Activated CD8-positive, alpha-beta memory T cell treated with anti-CD3 and anti-CD28 coated beads, Interleukin-2, amount 10 ng/mL, durations not matched to agents 7 days and 5 days (primary cell): ENCODE measurements around the gene MYH10. TPM values are rescaled to one million over a fixed set of nuclear protein-coding genes. Genes with fewer than 3 reads are reported as not detected.

Experiments used
- ATAC-seq: fragments of 150-1000 bp; cut with Tn5 transposase; one replicate; pipeline ENCODE4 v1.10.0; 2021; ENCODE audit warnings: moderate library complexity
- CTCF ChIA-PET: fragments of 350-600 bp; sonication (Branson Sonifier 250); formaldehyde crosslinking; loops from one replicate; lab custom pipeline; 2021; ENCODE audit warnings: antibody characterized with exemption; lab: Charles Lee
- DNase-seq: peaks from one replicate; pipeline ENCODE4 v3.0.0-alpha.2; 2020
- H3K27ac Mint-ChIP-seq: one replicate; pipeline ENCODE4 v1.8.0; 2021; ENCODE audit warnings: mild to moderate bottlenecking, mixed read lengths
- H3K27me3 Mint-ChIP-seq: one replicate; pipeline ENCODE4 v1.8.0; 2021; ENCODE audit warnings: mixed read lengths
- H3K36me3 Mint-ChIP-seq: one replicate; pipeline ENCODE4 v1.8.0; 2021; ENCODE audit warnings: mild to moderate bottlenecking, mixed read lengths
- H3K4me1 Mint-ChIP-seq: one replicate; pipeline ENCODE4 v1.8.0; 2021; ENCODE audit warnings: mixed read lengths
- H3K4me3 Mint-ChIP-seq: one replicate; pipeline ENCODE4 v1.8.0; 2021; ENCODE audit warnings: mild to moderate bottlenecking, moderate library complexity, mixed read lengths
- H3K9me3 Mint-ChIP-seq: one replicate; pipeline ENCODE4 v1.8.0; 2022; ENCODE audit warnings: low read depth, mixed read lengths
- total RNA-seq, 2 experiments: library from RNA; stranded (reverse); gene quantifications; one replicate each; pipeline ENCODE4 v1.2.3, GENCODE V29; 2021

Gene MYH10
- total RNA-seq, 2 experiments from 2014 or later, result 8.1 to 30.4 TPM

GRCh38 chr17:8441690-8442089, 188.8 kb downstream of the MYH10 start:
- H3K4me3 Mint-ChIP-seq, result no peak overlapping the region
- H3K4me1 Mint-ChIP-seq, result peaks cover 48% of the 10 kb centered on the region
- H3K36me3 Mint-ChIP-seq, result peaks cover 22% of the 10 kb centered on the region
- DNase-seq (no peak), ATAC-seq (no peak)
- no peak overlapping the region for H3K27ac Mint-ChIP-seq
- no peaks in the 10 kb centered on the region for H3K27me3 Mint-ChIP-seq
- CTCF ChIA-PET, result no interaction called here
- no peaks in the 10 kb centered on the region for H3K9me3 Mint-ChIP-seq

GRCh38 chr17:8439681-8440080, 190.8 kb downstream of the MYH10 start:
- H3K27me3 Mint-ChIP-seq, result no peaks in the 10 kb centered on the region
- H3K27ac Mint-ChIP-seq, result no peak overlapping the region
- H3K4me3 Mint-ChIP-seq, result no peak overlapping the region
- ATAC-seq (no peak), DNase-seq (no peak)
- H3K4me1 Mint-ChIP-seq, result peaks cover 48% of the 10 kb centered on the region
- H3K9me3 Mint-ChIP-seq, result no peaks in the 10 kb centered on the region
- peaks cover 19% of the 10 kb centered on the region for H3K36me3 Mint-ChIP-seq
- CTCF ChIA-PET, result interaction anchor here (1.1 to 4.0 kb wide), 3 partner anchors 29 to 306 kb away, joined by 3 to 21 read pairs (median 8); no protein-coding TSS in a partner anchor

GRCh38 chr17:8438441-8438840, 192.1 kb downstream of the MYH10 start:
- H3K27ac Mint-ChIP-seq, result no peak overlapping the region
- no peaks in the 10 kb centered on the region for H3K9me3 Mint-ChIP-seq
- CTCF ChIA-PET, result interaction anchor here (1.0 to 4.0 kb wide), 3 partner anchors 13 to 307 kb away, joined by 3 to 21 read pairs (median 8); no protein-coding TSS in a partner anchor
- no peak overlapping the region for H3K4me3 Mint-ChIP-seq
- DNase-seq, result peak; percentile 56
- H3K4me1 Mint-ChIP-seq, result peaks cover 45% of the 10 kb centered on the region
- no peak for ATAC-seq
- H3K36me3 Mint-ChIP-seq, result peaks cover 14% of the 10 kb centered on the region
- no peaks in the 10 kb centered on the region for H3K27me3 Mint-ChIP-seq

- peak overlapping the region; percentile 97 for H3K27ac Mint-ChIP-seq
- CTCF ChIA-PET, result interaction anchor here (1.0 to 4.0 kb wide), 7 partner anchors 10 to 309 kb away, joined by 3 to 21 read pairs (median 4); partner anchors contain the start of gene MYH10
- no peaks in the 10 kb centered on the region for H3K27me3 Mint-ChIP-seq
- H3K4me1 Mint-ChIP-seq, result peaks cover 34% of the 10 kb centered on the region
- DNase-seq (no peak), ATAC-seq (no peak)
- H3K4me3 Mint-ChIP-seq, result peak overlapping the region; percentile 98
- peaks cover 13% of the 10 kb centered on the region for H3K36me3 Mint-ChIP-seq
- no peaks in the 10 kb centered on the region for H3K9me3 Mint-ChIP-seq
Measured at GRCh38 chr17:8436844-8437171, 193.7 kb downstream of the MYH10 start.

- Mint-ChIP-seq H3K36me3 (peaks cover 13% of the 10 kb centered on the region), H3K4me3 (peak overlapping the region; percentile 98), H3K9me3 (no peaks in the 10 kb centered on the region), H3K4me1 (peaks cover 30% of the 10 kb centered on the region), H3K27ac (peak overlapping the region; percentile 97), H3K27me3 (no peaks in the 10 kb centered on the region)
- ATAC-seq (peak; percentile 67), DNase-seq (peak; percentile 80)
- CTCF ChIA-PET, result interaction anchor here (1.0 to 4.0 kb wide), 9 partner anchors 11 to 350 kb away, joined by 3 to 21 read pairs (median 4); partner anchors contain the start of gene MYH10
Measured at GRCh38 chr17:8436169-8436843, 194.2 kb downstream of the MYH10 start.

GRCh38 chr17:8435245-8436168, 195.0 kb downstream of the MYH10 start, which contains the start of gene NDEL1:
Gene NDEL1 (plus strand): TSS chr17:8435884. CDS start chr17:8444272, 8,388 bp downstream.
- DNase-seq, result peak; percentile 99
- H3K4me3 Mint-ChIP-seq, result peak within 1 kb of the TSS; percentile 98
- peaks cover 24% of the 10 kb centered on the region for H3K4me1 Mint-ChIP-seq
- no peaks in the 10 kb centered on the region for H3K27me3 Mint-ChIP-seq
- H3K9me3 Mint-ChIP-seq, result no peaks in the 10 kb centered on the region
- peak within 1 kb of the TSS; percentile 97 for H3K27ac Mint-ChIP-seq
- ATAC-seq, result peak; percentile 98
- CTCF ChIA-PET, result interaction anchor here (0.9 to 2.7 kb wide), 5 partner anchors 18 to 350 kb away, joined by 3 to 12 read pairs (median 3); no protein-coding TSS in a partner anchor
- peaks cover 11% of the 10 kb centered on the region for H3K36me3 Mint-ChIP-seq

GRCh38 chr17:8430966-8431365, 199.6 kb downstream of the MYH10 start:
- H3K27me3 Mint-ChIP-seq, result peaks cover 4% of the 10 kb centered on the region
- CTCF ChIA-PET, result no interaction called here
- no peak for DNase-seq
- H3K36me3 Mint-ChIP-seq, result no peaks in the 10 kb centered on the region
- no peaks in the 10 kb centered on the region for H3K4me1 Mint-ChIP-seq
- no peak overlapping the region for H3K4me3 Mint-ChIP-seq
- H3K27ac Mint-ChIP-seq, result no peak overlapping the region
- no peaks in the 10 kb centered on the region for H3K9me3 Mint-ChIP-seq
- ATAC-seq, result no peak

- DNase-seq (no peak), ATAC-seq (no peak)
- H3K4me1 Mint-ChIP-seq, result no peaks in the 10 kb centered on the region
- H3K4me3 Mint-ChIP-seq, result no peak overlapping the region
- no peak overlapping the region for H3K27ac Mint-ChIP-seq
- peaks cover 30% of the 10 kb centered on the region for H3K27me3 Mint-ChIP-seq
- CTCF ChIA-PET, result no interaction called here
- no peaks in the 10 kb centered on the region for H3K9me3 Mint-ChIP-seq
- no peaks in the 10 kb centered on the region for H3K36me3 Mint-ChIP-seq
Measured at GRCh38 chr17:8426802-8427201, 203.7 kb downstream of the MYH10 start.

- Mint-ChIP-seq H3K4me3 (no peak overlapping the region), H3K4me1 (no peaks in the 10 kb centered on the region), H3K36me3 (no peaks in the 10 kb centered on the region), H3K9me3 (no peaks in the 10 kb centered on the region), H3K27ac (no peak overlapping the region), H3K27me3 (peaks cover 33% of the 10 kb centered on the region)
- ATAC-seq (no peak), DNase-seq (no peak)
- CTCF ChIA-PET, result interaction anchor here (1.5 kb wide), 1 partner anchor 16 kb away, joined by 3 read pairs; no protein-coding TSS in a partner anchor
Measured at GRCh38 chr17:8426094-8426720, 204.3 kb downstream of the MYH10 start.

Other genes starting within 250 kb of the MYH10 start
- gene RPL26, start 247.5 kb downstream of the MYH10 start, total RNA-seq, result 1,000 to 10,000 TPM; 1,612 to 1,903 TPM
- under 1 TPM; 0.12 to 0.20 TPM for gene RNF222, start 232.9 kb downstream of the MYH10 start, total RNA-seq
- gene NDEL1, start 194.8 kb downstream of the MYH10 start, total RNA-seq, result 10 to 100 TPM; 58.8 to 59.0 TPM
- 1 to 10 TPM in 1 of 2 experiments, under 1 TPM in 1; 0.42 to 1.1 TPM for gene CCDC42, start 114.1 kb upstream of the MYH10 start, total RNA-seq
- gene SPDYE4, start 127.8 kb upstream of the MYH10 start, total RNA-seq, result not detected
- gene MFSD6L, start 168.6 kb upstream of the MYH10 start, total RNA-seq, result under 1 TPM; 0.12 to 0.38 TPM
- 1 to 10 TPM; 1.3 to 4.9 TPM for gene PIK3R6, start 236.9 kb upstream of the MYH10 start, total RNA-seq